HEK293T (cell line): ENCODE results near the gene ELOVL6.

Source experiments
- BHLHE40 ChIP-seq: fragments of 450-650 bp; IDR thresholded peaks from 2 replicates; pipeline ENCODE4 v1.6.1; 2016; ENCODE audit warnings: mild to moderate bottlenecking, moderate library complexity, borderline replicate concordance
- ELF4 ChIP-seq: fragments of 450-650 bp; IDR thresholded peaks from 2 replicates; pipeline ENCODE4 v1.6.1; 2017; ENCODE audit warnings: antibody characterized with exemption
- FOXA1 ChIP-seq: fragments of 450-650 bp; IDR thresholded peaks from 2 replicates; pipeline ENCODE4 v1.6.1; 2016; ENCODE audit warnings: mild to moderate bottlenecking
- HDGF ChIP-seq: fragments of 450-650 bp; IDR thresholded peaks from 2 replicates; pipeline ENCODE4 v1.6.1; 2017; ENCODE audit warnings: antibody characterized with exemption, borderline replicate concordance
- L3MBTL2 ChIP-seq: fragments of 450-650 bp; conservative IDR thresholded peaks from 2 replicates; pipeline ENCODE4 v1.6.1; 2016; ENCODE audit warnings: mild to moderate bottlenecking
- LEF1 ChIP-seq: fragments of 450-650 bp; IDR thresholded peaks from 2 replicates; pipeline ENCODE4 v1.6.1; 2017; ENCODE audit warnings: mild to moderate bottlenecking, borderline replicate concordance
- SP1 ChIP-seq: fragments of 450-650 bp; IDR thresholded peaks from 2 replicates; pipeline ENCODE4 v1.6.1; 2017
- TARDBP ChIP-seq: fragments of 450-650 bp; IDR thresholded peaks from 2 replicates; pipeline ENCODE4 v1.6.1; 2016
- ZNF384 ChIP-seq: fragments of 450-650 bp; IDR thresholded peaks from 2 replicates; pipeline ENCODE4 v1.6.1; 2016

DNA sequence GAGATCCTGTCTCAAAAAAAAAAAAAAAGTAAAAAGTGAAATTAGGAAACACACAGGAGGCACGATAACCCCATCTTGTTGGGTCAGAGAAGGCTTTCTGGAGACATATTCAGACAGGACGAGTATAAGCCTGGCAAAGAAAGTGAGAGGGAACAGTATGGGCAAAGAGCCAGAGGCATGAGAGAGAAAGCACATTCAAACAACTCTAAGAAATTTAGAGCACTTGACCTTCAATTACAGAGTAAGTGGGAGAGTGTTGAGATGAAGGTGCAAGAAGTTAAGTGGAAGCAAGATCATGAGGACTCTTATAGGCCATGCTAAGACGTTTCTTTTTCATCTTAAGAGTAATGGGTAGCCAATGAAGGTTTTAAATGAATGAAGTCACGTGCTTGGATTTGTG, 70.4 kb downstream of the ELOVL6 start:
- TF ChIP-seq L3MBTL2 (no peak), HDGF (no peak), FOXA1 (no peak), LEF1 (no peak), TARDBP (no peak), SP1 (no peak), BHLHE40 (no peak), ELF4 (no peak), ZNF384 (no peak)
